Inferior parietal cortex (tissue), 1 donor: ENCODE data around the gene MYO1F.
A peak's percentile ranks its signal among the peaks of the same experiment; 100 is the strongest.
"Not testable (repeated sequence)": the region's sequence is repeated elsewhere in the genome, so short reads cannot be mapped to it uniquely, and the experiment has no call there.

ENCODE experiments used
- DNase-seq: peaks from one replicate; pipeline ENCODE4 v3.0.0-alpha.2; 2016; ENCODE audit errors: extremely low spot score

The MYO1F gene

GRCh38 chr19:8564866-8565265 lies 12.4 kb downstream of the MYO1F start:
- DNase-seq, result not testable (repeated sequence)

DNA sequence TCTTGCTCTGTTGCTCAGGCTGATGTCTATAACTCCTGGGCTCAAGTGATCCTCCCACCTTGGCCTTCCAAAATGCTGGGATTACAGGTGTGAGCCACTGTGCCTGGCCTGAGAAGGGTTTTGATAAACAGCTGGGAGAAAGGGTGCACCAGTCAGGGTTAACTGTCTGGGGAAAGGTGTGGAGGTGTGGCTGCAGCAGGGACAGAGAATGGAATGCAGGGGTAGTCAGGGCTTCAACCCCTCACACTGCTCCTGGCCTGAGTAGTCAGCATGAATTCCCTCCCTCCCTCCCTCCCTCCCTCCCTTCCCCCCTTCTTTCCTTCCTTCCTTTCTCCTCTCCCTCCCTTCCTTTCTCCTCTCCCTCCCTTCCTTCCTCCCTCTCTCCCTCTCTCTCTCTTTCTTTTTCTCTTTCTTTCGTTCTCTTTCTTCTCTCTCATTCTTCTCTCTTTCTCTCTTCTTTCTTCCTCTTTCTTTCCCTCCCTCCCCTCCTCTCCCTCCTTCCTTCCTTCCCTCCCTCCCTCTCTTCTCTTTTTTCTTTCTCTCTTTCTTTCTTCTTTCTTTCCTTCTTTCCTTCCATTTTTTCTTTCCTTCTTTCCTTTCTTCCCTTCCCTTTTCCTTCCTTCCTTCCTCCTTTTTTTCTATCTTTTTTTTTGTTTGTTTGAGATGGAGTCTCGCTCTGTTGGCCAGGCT lies 16.0 kb downstream of the MYO1F start:
- no peak for DNase-seq

DNA sequence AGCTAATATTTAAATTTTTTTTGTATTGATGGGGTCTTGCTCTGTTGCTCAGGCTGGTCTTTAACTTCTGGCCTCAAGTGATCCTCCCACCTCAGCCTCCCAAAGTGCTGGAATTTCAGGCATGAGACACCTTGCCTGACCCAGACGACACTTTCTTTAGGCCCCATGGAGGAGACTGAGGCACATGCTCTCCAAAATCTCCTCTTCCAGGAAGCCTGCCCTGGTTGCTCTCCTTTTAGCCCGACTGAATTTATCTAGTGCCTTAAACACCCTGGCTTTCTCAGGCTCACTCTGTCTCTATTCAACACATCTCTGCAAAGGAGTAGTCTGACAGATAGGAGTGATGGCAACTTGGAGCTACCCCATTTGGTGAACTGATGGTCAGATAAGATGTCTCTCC lies 18.9 kb downstream of the MYO1F start:
- DNase-seq, result no peak

- DNase-seq, result no peak
These were observed 19.5 kb downstream of the MYO1F start for GRCh38 chr19:8557642-8558238.

DNA sequence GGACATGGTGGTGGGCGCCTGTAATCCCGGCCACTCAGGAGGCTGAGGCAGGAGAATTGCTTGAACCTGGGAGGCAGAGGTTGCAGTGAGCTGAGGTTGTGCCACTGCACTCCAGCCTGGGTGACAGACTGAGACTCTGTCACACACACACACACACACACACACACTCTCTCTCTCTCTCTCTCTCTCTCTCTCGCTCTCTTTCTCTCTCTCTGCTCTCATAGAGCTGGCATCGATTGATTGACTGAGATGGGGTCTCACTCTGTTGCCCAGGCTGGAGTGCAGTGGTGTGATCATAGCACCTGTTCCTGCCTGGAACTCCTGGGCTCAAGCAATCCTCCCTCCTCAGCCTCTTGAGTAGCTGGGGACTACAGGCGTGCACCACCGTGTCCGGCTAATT lies 23.5 kb downstream of the MYO1F start:
- DNase-seq, result not testable (repeated sequence)

DNA sequence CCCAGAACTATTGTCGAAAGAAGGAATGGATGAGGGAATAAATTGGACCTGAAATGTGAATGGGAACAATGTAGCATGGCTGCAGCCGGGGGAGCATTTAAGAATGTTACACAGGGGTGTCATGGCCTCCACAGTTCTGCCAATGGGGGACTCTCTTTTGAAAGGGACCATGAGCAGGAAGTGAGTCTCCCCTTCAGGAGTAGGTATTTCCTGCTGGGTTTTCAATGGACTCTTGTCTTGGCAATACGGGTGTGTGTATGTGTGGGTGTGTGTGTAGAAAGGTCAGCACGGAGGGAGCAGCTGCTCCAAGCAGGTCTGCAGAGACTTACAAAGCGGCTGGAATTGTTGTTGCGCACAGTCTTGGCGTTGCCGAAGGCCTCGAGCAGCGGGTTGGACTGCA lies 24.4 kb downstream of the MYO1F start:
- DNase-seq, result no peak

DNA sequence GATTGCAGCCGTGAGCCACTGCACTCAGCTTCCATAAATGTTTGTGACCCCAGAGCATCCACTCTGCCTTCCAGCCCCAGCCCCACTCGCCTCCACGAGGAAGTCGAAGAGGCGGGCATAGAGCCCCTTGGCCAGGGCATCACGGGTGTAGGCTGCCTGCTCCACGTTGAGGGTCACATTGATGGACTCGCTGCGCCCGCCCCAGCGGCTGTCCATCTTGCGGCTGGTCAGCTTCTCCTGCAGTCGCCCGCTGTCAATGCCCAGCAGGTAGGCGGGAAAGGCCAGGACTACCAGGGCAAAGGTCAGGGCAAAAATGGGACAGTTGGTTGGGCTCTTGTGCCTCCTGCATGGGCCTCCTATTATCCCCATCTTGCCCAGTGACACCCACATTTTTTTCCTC lies 27.2 kb downstream of the MYO1F start:
- DNase-seq, result no peak

- DNase-seq, result no peak
These were observed 31.5 kb downstream of the MYO1F start for GRCh38 chr19:8545743-8546142.

- DNase-seq, result no peak
These were observed 33.1 kb downstream of the MYO1F start for GRCh38 chr19:8544168-8544567.

GRCh38 chr19:8539621-8540149 lies 37.6 kb downstream of the MYO1F start:
- no peak for DNase-seq

DNA sequence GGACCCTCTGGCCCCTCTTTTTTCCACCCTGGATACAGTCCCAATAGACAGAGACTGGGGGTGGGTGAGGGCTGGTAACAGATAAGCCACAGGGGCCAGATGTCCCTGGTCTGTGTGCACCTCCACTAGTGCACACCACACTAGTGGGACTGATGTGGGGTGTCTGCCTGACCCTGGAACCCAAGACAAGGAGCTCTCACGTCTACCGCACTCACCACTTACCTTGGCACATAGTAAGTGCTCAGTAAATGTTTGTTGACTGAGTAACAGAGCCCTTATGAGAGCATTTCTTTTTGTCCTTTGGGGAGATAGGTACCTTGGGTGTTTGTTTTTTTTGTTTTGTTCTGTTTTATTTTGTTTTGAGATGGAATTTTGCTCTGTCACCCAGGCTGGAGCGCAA lies 40.1 kb downstream of the MYO1F start:
- no peak for DNase-seq

GRCh38 chr19:8536282-8536681 lies 41.0 kb downstream of the MYO1F start:
- no peak for DNase-seq

- no peak for DNase-seq
These were observed 45.0 kb downstream of the MYO1F start for GRCh38 chr19:8532225-8532624.

GRCh38 chr19:8531470-8531869 lies 45.8 kb downstream of the MYO1F start:
- DNase-seq, result no peak

DNA sequence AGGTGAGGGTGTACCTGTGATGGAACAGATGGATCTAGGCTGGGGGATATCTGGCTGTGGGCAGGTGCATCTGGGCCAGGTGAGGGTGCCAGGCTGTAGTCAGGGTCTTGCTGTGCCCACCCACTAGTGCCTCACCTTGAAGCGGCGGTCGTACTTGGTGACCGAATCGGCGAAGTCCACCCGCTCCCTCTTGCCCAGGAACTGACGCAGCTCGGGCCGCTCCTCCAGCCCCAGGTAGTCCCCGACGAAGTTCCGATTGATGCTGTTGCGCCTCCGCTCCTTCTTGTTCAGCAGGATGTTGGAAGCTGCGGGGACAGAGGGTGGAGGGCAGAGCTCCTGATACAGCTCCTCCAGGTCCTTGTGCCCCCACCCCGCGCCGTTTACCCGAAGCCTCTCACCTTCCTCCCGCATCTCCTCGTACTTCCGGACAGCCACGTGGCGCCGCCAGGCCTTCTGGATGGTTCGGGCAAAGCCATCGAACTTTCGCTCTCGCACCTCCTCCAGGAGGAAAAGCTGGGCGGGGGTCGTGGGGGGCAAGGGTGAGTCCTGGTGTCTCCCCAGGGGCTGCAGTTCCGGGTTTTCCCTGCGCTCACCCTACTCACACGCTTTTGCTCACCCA lies 47.1 kb downstream of the MYO1F start:
- no peak for DNase-seq

GRCh38 chr19:8529369-8530006 lies 47.8 kb downstream of the MYO1F start:
- no peak for DNase-seq

DNA sequence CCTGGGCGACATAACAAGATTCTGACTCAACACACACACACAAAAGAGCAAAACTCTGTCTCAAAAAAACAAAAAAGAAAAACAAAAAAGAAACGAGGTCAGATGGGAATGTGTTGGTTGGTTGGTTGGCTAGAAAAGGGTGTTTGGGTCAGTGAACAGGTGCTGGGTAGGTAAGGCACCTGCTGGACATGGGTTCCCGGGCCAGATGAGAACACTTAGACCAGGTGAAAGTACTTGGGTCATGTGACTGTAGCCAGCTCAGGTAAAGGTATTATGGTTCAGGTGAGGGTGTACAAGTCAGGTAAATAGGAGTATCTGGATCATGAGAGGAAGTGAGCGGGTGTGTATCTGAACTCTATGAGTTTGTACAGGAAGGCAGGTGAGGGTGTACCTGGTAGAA lies 48.7 kb downstream of the MYO1F start:
- DNase-seq, result no peak

GRCh38 chr19:8526345-8527091 lies 50.7 kb downstream of the MYO1F start:
- peak; percentile 84 for DNase-seq

DNA sequence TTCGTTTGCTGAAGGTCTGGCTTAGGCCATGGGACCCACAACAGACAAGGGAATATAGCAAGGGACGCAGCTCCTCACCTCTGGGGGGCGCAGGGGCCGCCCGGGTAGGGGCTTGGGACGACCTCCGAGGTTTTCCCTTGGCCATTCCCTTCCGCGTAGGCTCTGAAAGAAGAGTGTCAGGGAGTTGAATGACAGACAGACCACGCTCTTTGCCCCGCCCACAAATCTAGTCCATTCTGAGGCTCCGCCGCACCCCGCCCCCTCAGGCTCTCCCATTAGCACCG lies 51.9 kb downstream of the MYO1F start:
- DNase-seq, result no peak

- DNase-seq, result no peak
These were observed 57.9 kb downstream of the MYO1F start for GRCh38 chr19:8519388-8519787.

DNA sequence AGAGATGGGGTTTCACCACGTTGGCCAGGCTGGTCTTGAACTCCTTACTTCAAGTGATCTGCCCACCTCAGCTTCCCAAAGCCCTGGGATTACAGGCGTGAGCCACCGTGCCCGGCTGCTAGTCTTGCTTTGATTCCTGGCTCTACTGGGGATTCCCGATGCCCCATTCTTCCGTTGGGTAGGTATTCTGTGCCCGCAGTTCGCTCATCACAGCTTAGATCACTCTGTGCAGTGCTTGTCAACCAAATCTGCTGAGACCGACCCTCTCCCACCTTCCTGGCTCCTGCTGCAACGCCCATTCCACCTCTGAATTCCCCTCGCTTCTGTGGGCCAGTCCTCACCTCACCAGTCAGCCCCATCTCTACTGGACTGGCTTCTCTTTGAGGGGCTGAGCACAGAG lies 58.7 kb downstream of the MYO1F start:
- DNase-seq, result no peak
